Measurements from ENCODE around the gene OSR1.

DNA sequence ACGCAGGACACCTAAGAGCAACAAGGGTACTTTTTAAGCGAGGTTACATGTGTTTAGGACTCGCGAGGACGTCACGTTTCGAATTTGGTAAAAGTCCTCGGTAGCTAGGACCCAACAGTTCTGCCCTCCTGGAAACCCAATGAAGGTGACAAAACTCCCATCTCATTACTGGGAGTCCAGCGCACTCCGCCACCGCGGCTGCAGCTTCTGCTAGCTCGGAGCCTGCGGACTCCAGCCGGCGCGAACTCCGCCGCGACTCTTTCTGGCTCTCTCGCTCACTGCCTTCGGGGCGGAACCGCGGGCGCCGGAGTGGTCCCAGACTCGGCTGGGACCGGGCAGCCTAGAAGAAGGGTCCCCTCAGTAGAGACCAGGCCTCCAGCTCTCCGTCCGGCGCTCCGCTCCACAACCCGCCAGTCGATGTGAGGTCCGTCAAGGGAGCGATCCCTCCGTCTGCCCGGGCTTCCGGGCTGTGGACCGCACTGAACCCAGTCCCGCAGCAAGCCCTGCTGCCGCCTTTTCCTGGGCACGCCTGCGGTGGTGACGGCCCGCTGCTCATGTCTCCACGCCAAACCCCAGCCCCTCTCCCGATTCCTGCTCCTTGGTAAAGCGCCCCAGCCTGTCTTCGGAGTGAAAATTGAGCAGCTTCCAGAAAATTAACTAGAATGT lies 3.0 kb upstream of the OSR1 start:
- TF ChIP-seq, protein P1, sequence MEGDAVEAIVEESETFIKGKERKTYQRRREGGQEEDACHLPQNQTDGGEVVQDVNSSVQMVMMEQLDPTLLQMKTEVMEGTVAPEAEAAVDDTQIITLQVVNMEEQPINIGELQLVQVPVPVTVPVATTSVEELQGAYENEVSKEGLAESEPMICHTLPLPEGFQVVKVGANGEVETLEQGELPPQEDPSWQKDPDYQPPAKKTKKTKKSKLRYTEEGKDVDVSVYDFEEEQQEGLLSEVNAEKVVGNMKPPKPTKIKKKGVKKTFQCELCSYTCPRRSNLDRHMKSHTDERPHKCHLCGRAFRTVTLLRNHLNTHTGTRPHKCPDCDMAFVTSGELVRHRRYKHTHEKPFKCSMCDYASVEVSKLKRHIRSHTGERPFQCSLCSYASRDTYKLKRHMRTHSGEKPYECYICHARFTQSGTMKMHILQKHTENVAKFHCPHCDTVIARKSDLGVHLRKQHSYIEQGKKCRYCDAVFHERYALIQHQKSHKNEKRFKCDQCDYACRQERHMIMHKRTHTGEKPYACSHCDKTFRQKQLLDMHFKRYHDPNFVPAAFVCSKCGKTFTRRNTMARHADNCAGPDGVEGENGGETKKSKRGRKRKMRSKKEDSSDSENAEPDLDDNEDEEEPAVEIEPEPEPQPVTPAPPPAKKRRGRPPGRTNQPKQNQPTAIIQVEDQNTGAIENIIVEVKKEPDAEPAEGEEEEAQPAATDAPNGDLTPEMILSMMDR (conservative IDR thresholded peaks at IDR 0.05) = no peak
- TF ChIP-seq ZFX (IDR thresholded peaks at IDR 0.05) = no peak

All from C4-2B (cell line).